NCI-H524 treated with DMSO at 0.1 percent for 48 hours (cell line): ENCODE results near the gene SUMO4.
"Not testable (repeated sequence)": the region's sequence is repeated elsewhere in the genome, so short reads cannot be mapped to it uniquely, and the experiment has no call there.

ENCODE experiments used
- DNase-seq: peaks from one replicate; lab custom pipeline; 2025; lab: John Stamatoyannopoulos, UW

SUMO4 gene

GRCh38 chr6:149431905-149432775 lies 32.1 kb downstream of the SUMO4 start:
- DNase-seq = peak; percentile 66

GRCh38 chr6:149433405-149433804 lies 33.3 kb downstream of the SUMO4 start:
- no peak for DNase-seq

- DNase-seq = no peak
These were observed 33.8 kb downstream of the SUMO4 start for GRCh38 chr6:149433881-149434280.

GRCh38 chr6:149435919-149436586 lies 36.0 kb downstream of the SUMO4 start:
- no peak for DNase-seq

GRCh38 chr6:149436647-149437046 lies 36.6 kb downstream of the SUMO4 start:
- DNase-seq = no peak

GRCh38 chr6:149437212-149437611 lies 37.1 kb downstream of the SUMO4 start:
- no peak for DNase-seq

GRCh38 chr6:149438855-149439254 lies 38.8 kb downstream of the SUMO4 start:
- DNase-seq = no peak

GRCh38 chr6:149439626-149440025 lies 39.6 kb downstream of the SUMO4 start:
- DNase-seq = no peak

- DNase-seq = no peak
These were observed 40.9 kb downstream of the SUMO4 start for GRCh38 chr6:149440735-149441671.

GRCh38 chr6:149441740-149442139 lies 41.7 kb downstream of the SUMO4 start:
- no peak for DNase-seq

GRCh38 chr6:149443411-149444181 lies 43.5 kb downstream of the SUMO4 start:
- no peak for DNase-seq

- DNase-seq = not testable (repeated sequence)
These were observed 44.5 kb downstream of the SUMO4 start for GRCh38 chr6:149444360-149445094.

- no peak for DNase-seq
These were observed 45.0 kb downstream of the SUMO4 start for GRCh38 chr6:149445095-149445466.

- DNase-seq = no peak
These were observed 45.5 kb downstream of the SUMO4 start for GRCh38 chr6:149445573-149445972.

GRCh38 chr6:149446791-149447376 lies 46.8 kb downstream of the SUMO4 start:
- DNase-seq = no peak

GRCh38 chr6:149448821-149449453 lies 48.9 kb downstream of the SUMO4 start:
- DNase-seq = no peak

GRCh38 chr6:149449831-149450678 lies 50.0 kb downstream of the SUMO4 start:
- DNase-seq = no peak
